H1 (cell line): ENCODE measurements around the gene NIFK. TPM values are rescaled to one million over a fixed set of nuclear protein-coding genes. Genes with fewer than 3 reads are reported as not detected.

Source experiments
- CTCF ChIA-PET: fragments of 300-600 bp; sonication (Branson Sonifier 250); formaldehyde crosslinking; loops from one replicate; lab custom pipeline; 2021; ENCODE audit not compliant: partially characterized antibody; lab: Charles Lee
- POLR2A ChIA-PET: fragments of 300-600 bp; sonication (Branson Sonifier 250); formaldehyde crosslinking; loops from one replicate; lab custom pipeline; 2021; ENCODE audit warnings: inconsistent platforms; ENCODE audit not compliant: partially characterized antibody; lab: Charles Lee
- DNase-seq, 2 experiments: peaks; one replicate each; pipeline versions ENCODE4 v3.0.0 to v3.0.0-alpha.2; 2010 to 2022; ENCODE audit warnings: low spot score in 2 of 2, low read depth in 1 of 2, mixed read lengths in 1 of 2
- FAIRE-seq: peaks from 2 replicates; lab custom pipeline; 2011; peaks lifted over from hg19 to GRCh38; lab: Jason Lieb, UNC
- H2AFZ ChIP-seq: 2 replicates; pipeline ENCODE4 v1.8.1; 2012; ENCODE audit warnings: low read length, inconsistent platforms
- H2AK5ac ChIP-seq: 2 replicates; pipeline ENCODE4 v1.6.1; 2013; ENCODE audit warnings: low read depth, low read length
- H2BK120ac ChIP-seq: replicated peaks from 2 replicates; pipeline ENCODE3; 2013; ENCODE audit warnings: low read depth, low read length, inconsistent platforms
- H2BK12ac ChIP-seq: 2 replicates; pipeline ENCODE4 v1.6.1; 2013; ENCODE audit warnings: low read depth, low read length
- H2BK15ac ChIP-seq: 2 replicates; pipeline ENCODE4 v1.6.1; 2013; ENCODE audit warnings: low read length
- H2BK20ac ChIP-seq: 2 replicates; pipeline ENCODE4 v1.6.1; 2013; ENCODE audit warnings: low read length
- H2BK5ac ChIP-seq: 2 replicates; pipeline ENCODE4 v1.6.1; 2013; ENCODE audit warnings: low read depth, low read length
- H3K14ac ChIP-seq: 2 replicates; pipeline ENCODE4 v1.6.1; 2013; ENCODE audit warnings: inconsistent platforms; ENCODE audit not compliant: insufficient read length
- H3K18ac ChIP-seq: 2 replicates; pipeline ENCODE4 v1.6.1; 2013; ENCODE audit warnings: low read length; ENCODE audit errors: extremely low read depth
- H3K23ac ChIP-seq: 2 replicates; pipeline ENCODE4 v1.6.1; 2013; ENCODE audit warnings: inconsistent platforms; ENCODE audit not compliant: insufficient read length
- H3K23me2 ChIP-seq: 2 replicates; pipeline ENCODE4 v1.6.1; 2013; ENCODE audit warnings: low read depth, low read length
- H3K27ac ChIP-seq: 2 replicates; pipeline ENCODE4 v1.6.1; 2011; ENCODE audit warnings: low read depth, low read length, inconsistent platforms
- H3K27me3 ChIP-seq, 4 experiments: replicated peaks in 1 of 4; 1 replicate in 1 of 4; 2 replicates in 3 of 4; pipeline versions ENCODE4 v1.6.1 to v1.8.1; 2011 to 2013; ENCODE audit warnings: low read length in 3 of 4, mild to moderate bottlenecking in 3 of 4, inconsistent platforms in 2 of 4, mixed read lengths in 2 of 4, moderate library complexity in 1 of 4; ENCODE audit not compliant: control insufficient read depth in 3 of 4, insufficient read depth in 3 of 4; ENCODE audit errors: extremely low read depth in 1 of 4
- H3K36me3 ChIP-seq, 4 experiments: 2 replicates each; pipeline versions ENCODE4 v1.6.1 to v1.8.1; 2011 to 2013; ENCODE audit warnings: mild to moderate bottlenecking in 4 of 4, low read length in 3 of 4, moderate library complexity in 2 of 4, control low read depth in 1 of 4, inconsistent platforms in 1 of 4; ENCODE audit not compliant: insufficient read depth in 4 of 4, control insufficient read depth in 2 of 4
- H3K4ac ChIP-seq: replicated peaks from 2 replicates; pipeline ENCODE3; 2013; ENCODE audit warnings: low read length, low read depth, mixed read lengths, inconsistent platforms; ENCODE audit not compliant: insufficient read length
- H3K4me1 ChIP-seq, 4 experiments: replicated peaks in 1 of 4; 1 replicate in 1 of 4; 2 replicates in 3 of 4; pipeline versions ENCODE4 v1.6.1 to v1.8.1; 2011 to 2013; ENCODE audit warnings: low read length in 3 of 4, inconsistent platforms in 2 of 4, mixed read lengths in 1 of 4; ENCODE audit not compliant: insufficient read depth in 4 of 4, control insufficient read depth in 3 of 4
- H3K4me2 ChIP-seq, 2 experiments: 2 replicates each; pipeline versions ENCODE4 v1.6.1 to v1.8.1; 2011 to 2013; ENCODE audit warnings: low read depth in 2 of 2, low read length in 2 of 2, control low read depth in 1 of 2, inconsistent platforms in 1 of 2, mild to moderate bottlenecking in 1 of 2; ENCODE audit not compliant: insufficient read depth in 1 of 2
- H3K4me3 ChIP-seq, 4 experiments: fragments of 200-600, 300-600 bp in 1 of 4; sonication (generic), shearing (Covaris generic), sonication (Bioruptor Twin) in 1 of 4; 2 replicates each; pipeline versions ENCODE4 v1.5.1 to v1.8.1; 2011 to 2016; ENCODE audit warnings: low read length in 4 of 4, low read depth in 3 of 4, control low read depth in 2 of 4, inconsistent platforms in 2 of 4, mild to moderate bottlenecking in 2 of 4, mixed read lengths in 1 of 4, moderate library complexity in 1 of 4; ENCODE audit not compliant: insufficient read depth in 2 of 4; ENCODE audit errors: extremely low read depth in 1 of 4
- H3K56ac ChIP-seq: replicated peaks from 2 replicates; pipeline ENCODE3; 2013; ENCODE audit warnings: low read depth, mild to moderate bottlenecking, mixed read lengths, low read length, inconsistent platforms; ENCODE audit not compliant: insufficient read length
- H3K79me1 ChIP-seq: 2 replicates; pipeline ENCODE4 v1.6.1; 2013; ENCODE audit warnings: low read depth, low read length, control low read depth
- H3K79me2 ChIP-seq, 2 experiments: 2 replicates each; pipeline versions ENCODE4 v1.6.1 to v1.8.1; 2012 to 2013; ENCODE audit warnings: low read length in 2 of 2, mild to moderate bottlenecking in 2 of 2, inconsistent platforms in 1 of 2; ENCODE audit not compliant: insufficient read depth in 2 of 2, control insufficient read depth in 1 of 2
- H3K9ac ChIP-seq, 4 experiments: replicated peaks in 1 of 4; 1 replicate in 1 of 4; 2 replicates in 3 of 4; pipeline versions ENCODE4 v1.6.1 to v1.8.1; 2011 to 2013; ENCODE audit warnings: low read depth in 3 of 4, low read length in 3 of 4, control low read depth in 2 of 4, mild to moderate bottlenecking in 2 of 4, moderate library complexity in 2 of 4, inconsistent platforms in 1 of 4; ENCODE audit errors: extremely low read depth in 1 of 4
- H3K9me3 ChIP-seq, 2 experiments: 2 replicates each; pipeline versions ENCODE4 v1.6.1 to v1.8.1; 2012 to 2013; ENCODE audit warnings: mild to moderate bottlenecking in 2 of 2, moderate library complexity in 2 of 2, control low read depth in 1 of 2, inconsistent platforms in 1 of 2, low read depth in 1 of 2, low read length in 1 of 2, mixed read lengths in 1 of 2; ENCODE audit not compliant: insufficient read depth in 2 of 2
- H4K20me1 ChIP-seq, 2 experiments: replicated peaks in 1 of 2; 2 replicates each; pipeline versions ENCODE3 to v1.8.1; 2011 to 2013; ENCODE audit warnings: inconsistent platforms in 2 of 2, low read length in 2 of 2, mild to moderate bottlenecking in 1 of 2; ENCODE audit not compliant: insufficient read depth in 2 of 2, control insufficient read depth in 1 of 2
- H4K5ac ChIP-seq: 2 replicates; pipeline ENCODE4 v1.6.1; 2013; ENCODE audit warnings: low read length, low read depth, mixed read lengths, inconsistent platforms; ENCODE audit not compliant: insufficient read length
- H4K8ac ChIP-seq: 2 replicates; pipeline ENCODE4 v1.8.0; 2013; ENCODE audit warnings: mild to moderate bottlenecking, moderate library complexity, low read length, inconsistent platforms; ENCODE audit not compliant: insufficient read depth; ENCODE audit errors: extremely low read depth
- H4K91ac ChIP-seq: replicated peaks from 2 replicates; pipeline ENCODE3; 2013; ENCODE audit warnings: low read length, mixed read lengths, inconsistent platforms; ENCODE audit not compliant: insufficient read length
- NRF1 ChIP-seq: IDR thresholded peaks from 2 replicates; pipeline ENCODE4 v1.6.1; 2011; ENCODE audit warnings: mild to moderate bottlenecking, low read depth, low read length, improper control_type of control experiment
- WGBS, 2 experiments: shearing (Covaris generic) in 1 of 2; methylation state at CpG; one replicate each; pipeline versions ENCODE4 v1.1.6 to v1.1.7; 2013 to 2015; ENCODE audit warnings: low lambda C conversion rate in 2 of 2, mixed read lengths in 2 of 2, inconsistent platforms in 1 of 2, low coverage in 1 of 2, missing lambda C conversion rate in 1 of 2; ENCODE audit not compliant: insufficient replicate concordance in 2 of 2, insufficient coverage in 1 of 2, insufficient read length in 1 of 2; ENCODE audit errors: extremely low coverage in 1 of 2, missing lambda C conversion rate in 1 of 2; 5-methylcytosine and 5-hydroxymethylcytosine counted together
- polyA plus RNA-seq, 7 experiments: library from polyadenylated mRNA; depleted of rRNA in 3 of 7; stranded (reverse) in 5 of 7; unstranded in 2 of 7; fragments of >200 nt in 5 of 7; fragments of 200-250 nt in 2 of 7; gene quantifications; 1 replicate in 5 of 7; 2 replicates in 1 of 7; 4 replicates in 1 of 7; pipeline versions ENCODE4 v1.2.1 to v1.2.3, GENCODE V29; 2011 to 2013; ENCODE audit warnings: missing spikeins in 2 of 7, mixed read lengths in 2 of 7
- total RNA-seq: library from RNA; stranded (reverse); fragmentation: NEBNext Ultra II Directional; extraction: Animal tissue kit (Norgen Biotek cat#: 25700); gene quantifications from 2 replicates; pipeline ENCODE4 v1.2.1, GENCODE V29; 2021

Gene NIFK
- total and polyA plus RNA-seq, 2 of the 8 experiments (the other 6 are each of a cell fraction or from before 2014, with no cell fraction given) = 24.4 to 117 TPM

DNA sequence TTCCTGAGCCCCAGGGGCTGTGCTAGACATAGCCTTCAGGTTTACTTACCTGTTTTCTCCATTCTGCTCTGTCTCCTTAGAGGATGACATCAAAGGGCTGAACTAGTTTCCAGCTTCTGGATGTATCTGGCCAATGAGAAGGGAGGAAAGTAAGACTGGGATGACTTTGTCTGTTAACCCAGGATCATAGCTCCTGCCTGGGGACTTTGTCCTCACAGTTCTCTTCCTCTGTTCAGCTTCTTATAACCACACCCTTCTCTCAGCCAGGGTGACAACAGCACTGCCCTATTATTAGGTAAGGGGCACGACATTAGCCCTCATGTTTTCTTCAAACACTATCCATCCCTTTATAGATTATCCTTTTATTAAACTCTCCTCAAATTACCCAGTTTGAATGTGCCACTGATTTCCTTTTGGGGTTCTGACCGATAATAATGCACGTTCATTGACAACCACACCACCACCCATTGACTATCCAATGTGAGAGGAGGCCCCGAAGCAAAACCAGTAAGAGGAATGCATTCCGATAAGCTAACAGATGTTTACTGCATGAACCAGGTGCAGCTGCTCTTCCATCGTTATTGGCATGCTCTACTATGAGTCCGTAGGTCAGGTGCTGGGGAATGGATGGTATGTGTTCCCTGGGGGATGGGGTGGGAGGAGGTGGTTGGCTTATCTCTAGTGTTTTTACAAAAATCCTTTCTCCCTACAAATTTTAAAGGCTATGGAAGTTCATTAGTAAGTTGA lies 42.2 kb upstream of the NIFK start:
- no peak overlapping the region for H2BK120ac ChIP-seq
- FAIRE-seq (no peak), DNase-seq (no peak)
- no peak overlapping the region for H3K18ac ChIP-seq
- no peak overlapping the region for H2AK5ac ChIP-seq
- ChIA-PET CTCF (interaction anchor here (1.0 to 2.2 kb wide), 4 partner anchors 19 to 118 kb away, joined by 3 to 7 read pairs (median 4); no protein-coding TSS in a partner anchor), POLR2A (interaction anchor here (0.8 to 1.2 kb wide), 3 partner anchors 9 to 23 kb away, joined by 3 to 4 read pairs (median 4); partner anchors contain the start of gene TSN)
- peak overlapping the region; percentile 27 for H2BK12ac ChIP-seq
- H3K79me2 ChIP-seq = no peaks in the 10 kb centered on the region
- H2BK20ac ChIP-seq = peak overlapping the region; percentile 43; the same call in 1 of the 2 replicates
- H3K9me3 ChIP-seq = no peaks in the 10 kb centered on the region
- TF ChIP-seq NRF1 = no peak
- no peak overlapping the region for H3K23ac ChIP-seq
- no peaks in the 10 kb centered on the region for H3K27me3 ChIP-seq
- H3K4me2 ChIP-seq = no peak overlapping the region
- H4K5ac ChIP-seq = no peak overlapping the region
- H2BK15ac ChIP-seq = no peak overlapping the region
- no peak overlapping the region for H3K4me3 ChIP-seq
- no peaks in the 10 kb centered on the region for H3K79me1 ChIP-seq
- no peak overlapping the region for H3K14ac ChIP-seq
- H3K23me2 ChIP-seq = peaks cover 4% of the 10 kb centered on the region; the same call in 1 of the 2 replicates
- no peak overlapping the region for H3K4ac ChIP-seq
- peaks cover 0 to 6% (median 1%) of the 10 kb centered on the region in 4 experiments; a peak in 3 of 7 replicates for H3K4me1 ChIP-seq
- no peaks in the 10 kb centered on the region for H3K36me3 ChIP-seq
- no peak overlapping the region for H4K91ac ChIP-seq
- H3K9ac ChIP-seq = no peak overlapping the region
- H2AFZ ChIP-seq = no peak overlapping the region
- no peak overlapping the region for H3K27ac ChIP-seq
- H3K56ac ChIP-seq = no peak overlapping the region
- H4K8ac ChIP-seq = no peak overlapping the region
- no peak overlapping the region; the same call in 1 of the 2 replicates for H2BK5ac ChIP-seq
- 85% methylated on average over 7 of the region's 7 CpGs; no CpG with 5 or more reads in 1 of the 2 experiments for WGBS, 2 experiments
- H4K20me1 ChIP-seq = peaks cover 0 to 2% of the 10 kb centered on the region in 2 experiments
